K562 (cell line): ENCODE measurements around the gene ITGB1BP2. TPM values are rescaled to one million over a fixed set of nuclear protein-coding genes. Genes with fewer than 3 reads are reported as not detected.
A peak's percentile ranks its signal among the peaks of the same experiment; 100 is the strongest.

Experiments used
- ASH1L ChIP-seq: fragments of 450-650 bp; IDR thresholded peaks from 2 replicates; pipeline ENCODE4 v1.6.1; 2018; ENCODE audit warnings: borderline replicate concordance, mild to moderate bottlenecking, low read depth; ENCODE audit not compliant: partially characterized antibody
- DDX20 ChIP-seq: fragments of 450-650 bp; IDR thresholded peaks from 2 replicates; pipeline ENCODE4 v1.6.1; 2016; ENCODE audit warnings: missing genetic modification characterization, low read depth, mild to moderate bottlenecking, missing compliant biosample characterization, moderate library complexity
- ELK1 ChIP-seq: sonication (generic); formaldehyde crosslinking; IDR thresholded peaks from 2 replicates; pipeline ENCODE4 v1.8.1; 2022; ENCODE audit warnings: missing genetic modification reagents
- ETS2 ChIP-seq: IDR thresholded peaks from 2 replicates; pipeline ENCODE4 v1.6.1; 2016; ENCODE audit warnings: borderline replicate concordance, missing genetic modification characterization, mild to moderate bottlenecking, moderate library complexity, missing compliant biosample characterization; ENCODE audit not compliant: poor library complexity, severe bottlenecking
- GTF2E2 ChIP-seq: fragments of 200-800 bp; sonication (Bioruptor generic); IDR thresholded peaks from 2 replicates; pipeline ENCODE4 v1.6.1; 2016; ENCODE audit warnings: missing genetic modification characterization, missing compliant biosample characterization
- HDAC8 ChIP-seq: fragments of 450-650 bp; IDR thresholded peaks from 2 replicates; pipeline ENCODE4 v1.6.1; 2016; ENCODE audit warnings: mild to moderate bottlenecking, missing genetic modification characterization, moderate library complexity, missing compliant biosample characterization
- MLX ChIP-seq, 2 experiments: fragments of 450-650 bp in 1 of 2; sonication (generic) in 1 of 2; formaldehyde crosslinking; conservative IDR thresholded peaks; 2 replicates each; pipeline versions ENCODE4 v1.4.0 to v1.8.1; 2020 to 2022; ENCODE audit warnings: mild to moderate bottlenecking in 1 of 2, missing genetic modification reagents in 1 of 2
- MTA2 ChIP-seq: fragments of 450-650 bp; IDR thresholded peaks from 2 replicates; pipeline ENCODE4 v1.6.1; 2016; ENCODE audit warnings: low read depth
- NELFE ChIP-seq: IDR thresholded peaks from 2 replicates; pipeline ENCODE4 v1.6.1; 2011; ENCODE audit warnings: mild to moderate bottlenecking; ENCODE audit not compliant: insufficient read depth, insufficient read length
- NFE2L1 ChIP-seq: fragments of 450-650 bp; IDR thresholded peaks from 2 replicates; pipeline ENCODE4 v1.6.1; 2016; ENCODE audit warnings: missing genetic modification characterization, low read depth, mild to moderate bottlenecking, missing compliant biosample characterization, moderate library complexity, borderline replicate concordance
- POLR3G ChIP-seq: IDR thresholded peaks from 2 replicates; pipeline ENCODE4 v1.6.1; 2011; ENCODE audit not compliant: insufficient read length, insufficient replicate concordance; ENCODE audit errors: extremely low read depth
- PRPF4 ChIP-seq: fragments of 200-400 bp; formaldehyde crosslinking; IDR thresholded peaks from one replicate; pipeline ENCODE4 v1.6.1; 2017; ENCODE audit warnings: low read length, low read depth, mild to moderate bottlenecking; ENCODE audit not compliant: insufficient read depth, poor library complexity, severe bottlenecking
- STAT6 ChIP-seq: sonication (generic); formaldehyde crosslinking; IDR thresholded peaks from 2 replicates; pipeline ENCODE4 v1.8.1; 2023; ENCODE audit warnings: mild to moderate bottlenecking, missing genetic modification reagents
- TAF1 ChIP-seq: IDR thresholded peaks from 2 replicates; pipeline ENCODE4 v1.6.1; 2011; ENCODE audit warnings: mild to moderate bottlenecking, low read length, moderate library complexity; ENCODE audit not compliant: insufficient read depth, control insufficient read depth, severe bottlenecking; ENCODE audit errors: extremely low read depth
- ZNF133 ChIP-seq: fragments of 250-450 bp; sonication (Bioruptor Pico); IDR thresholded peaks from 2 replicates; pipeline ENCODE4 v1.4.0; 2020; ENCODE audit warnings: mild to moderate bottlenecking
- ZNF274 ChIP-seq: IDR thresholded peaks from 2 replicates; pipeline ENCODE4 v1.6.1; 2011; ENCODE audit warnings: low read depth, mild to moderate bottlenecking, low read length, moderate library complexity, borderline replicate concordance
- ZNF282 ChIP-seq: sonication (generic); formaldehyde crosslinking; IDR thresholded peaks from 2 replicates; pipeline ENCODE4 v1.8.1; 2023; ENCODE audit warnings: missing genetic modification reagents
- ZNF764 ChIP-seq: fragments of 250-450 bp; sonication (Bioruptor Pico); IDR thresholded peaks from 2 replicates; pipeline ENCODE4 v1.4.0; 2020; ENCODE audit warnings: low read depth, mild to moderate bottlenecking, moderate library complexity
- ZNF830 ChIP-seq: fragments of 250-450 bp; sonication (Bioruptor Pico); IDR thresholded peaks from 2 replicates; pipeline ENCODE4 v1.5.0; 2021; ENCODE audit warnings: mild to moderate bottlenecking
- ZZZ3 ChIP-seq: fragments of 450-650 bp; IDR thresholded peaks from 2 replicates; pipeline ENCODE4 v1.6.1; 2016; ENCODE audit warnings: antibody characterized with exemption, mild to moderate bottlenecking, moderate library complexity
- polyA plus RNA-seq, 8 experiments: library from polyadenylated mRNA; depleted of rRNA in 4 of 8; stranded (reverse) in 5 of 8; unstranded in 3 of 8; fragments of >200 nt; fragmentation: Nextera tagmentation in 2 of 8; fragmentation: Illumina TruSeq in 1 of 8; extraction: Ambion mirVana in 2 of 8; extraction: Trizol in 1 of 8; gene quantifications; 2 replicates each; pipeline versions ENCODE4 v1.2.1 to v1.2.3, GENCODE V29; 2011 to 2014; ENCODE audit warnings: inconsistent platforms in 1 of 8, missing spikeins in 1 of 8
- total RNA-seq, 7 experiments: library from RNA; depleted of rRNA in 6 of 7; stranded (reverse); fragments of >200 nt in 6 of 7; fragmentation: Illumina TruSeq in 2 of 7; extraction: Trizol in 2 of 7; gene quantifications; 2 replicates each; pipeline versions ENCODE4 v1.2.1 to v1.2.3, GENCODE V29; 2011 to 2021; ENCODE audit warnings: low replicate concordance in 1 of 7

ITGB1BP2 gene
- total and polyA plus RNA-seq, 9 of the 15 experiments (the other 6 are each of a cell fraction or from before 2014, with no cell fraction given): 1.6 to 4.0 (median 1.9) TPM

GRCh38 chrX:71283403-71284143 is 18.0 kb upstream of the ITGB1BP2 start, which contains the start of gene NONO (continued):
- no peak for TF ChIP-seq STAT6 (CRISPR knock-in tag)
- 0 out of 2 replicates have a peak, but pooled peaks have one; percentile 70 for TF ChIP-seq GTF2E2 (tag)
- no peak for TF ChIP-seq ETS2 (tag)
- no peak for TF ChIP-seq DDX20 (tag)
- TF ChIP-seq ASH1L: peak; percentile 49
- TF ChIP-seq ZNF133 (CRISPR knock-in tag): no peak
- no peak for TF ChIP-seq HDAC8 (tag)
- TF ChIP-seq ZNF764 (CRISPR knock-in tag): no peak
- TF ChIP-seq ZNF274: no peak
- no peak for TF ChIP-seq MLX (CRISPR knock-in tag; conservative IDR thresholded peaks at IDR 0.05)
- no peak for TF ChIP-seq NFE2L1
- TF ChIP-seq MTA2: no peak
- TF ChIP-seq ELK1 (CRISPR knock-in tag): no peak
- TF ChIP-seq POLR3G: no peak
- TF ChIP-seq ZNF282 (CRISPR knock-in tag): no peak
- TF ChIP-seq ZZZ3: peak; percentile 93
- no peak for TF ChIP-seq ZNF830 (CRISPR knock-in tag)
- peak; percentile 88 for TF ChIP-seq TAF1
- no peak for TF ChIP-seq PRPF4
- no peak for TF ChIP-seq NELFE
